Right atrium auricular region (tissue), 2 donors: ENCODE data around the gene SULT1C4. TPM values are rescaled to one million over a fixed set of nuclear protein-coding genes. Genes with fewer than 3 reads are reported as not detected.
"Not testable (repeated sequence)": the region's sequence is repeated elsewhere in the genome, so short reads cannot be mapped to it uniquely, and the experiment has no call there.

Experiments used
- DNase-seq: peaks from one replicate; pipeline ENCODE4 v3.0.0-alpha.2; 2019; ENCODE audit warnings: low spot score
- H3K27ac ChIP-seq, 2 donors: fragments of 200-600 bp; sonication (generic); 1 replicate in 1 of 2; 2 replicates in 1 of 2; pipeline ENCODE4 v1.5.1; 2016 to 2019
- H3K27me3 ChIP-seq, 2 donors: fragments of 200-600 bp; sonication (generic); one replicate each; pipeline versions ENCODE4 v1.5.1 to v1.6.0; 2017 to 2019
- H3K36me3 ChIP-seq: fragments of 200-600 bp; sonication (generic); one replicate; pipeline ENCODE4 v1.5.1; 2016
- H3K4me1 ChIP-seq, 2 donors: fragments of 200-600 bp; sonication (generic); one replicate each; pipeline versions ENCODE4 v1.5.1 to v1.6.0; 2017 to 2019
- H3K4me3 ChIP-seq, 2 donors: fragments of 200-600 bp; sonication (generic); 1 replicate in 1 of 2; 2 replicates in 1 of 2; pipeline ENCODE4 v1.5.1; 2017 to 2019; ENCODE audit warnings: mild to moderate bottlenecking in 1 of 2, moderate library complexity in 1 of 2
- H3K9me3 ChIP-seq, 2 donors: fragments of 200-600 bp; sonication (generic); one replicate each; pipeline ENCODE4 v1.5.1; 2019
- total RNA-seq, 2 donors: library from RNA; depleted of rRNA; stranded (reverse); fragments of >200 nt; gene quantifications; one replicate each; pipeline ENCODE4 v1.1.0, GENCODE V29; 2016
- TF ChIP-seq, protein P1 (sequence below), 2 donors: fragments of 200-600 bp; sonication (generic); IDR thresholded peaks; one replicate each; pipeline ENCODE4 v1.5.1; 2019; ENCODE audit warnings: antibody characterized with exemption in 2 of 2

SULT1C4 gene
- total RNA-seq, 2 donors from 2014 or later, result 9.8 to 16.0 TPM

DNA sequence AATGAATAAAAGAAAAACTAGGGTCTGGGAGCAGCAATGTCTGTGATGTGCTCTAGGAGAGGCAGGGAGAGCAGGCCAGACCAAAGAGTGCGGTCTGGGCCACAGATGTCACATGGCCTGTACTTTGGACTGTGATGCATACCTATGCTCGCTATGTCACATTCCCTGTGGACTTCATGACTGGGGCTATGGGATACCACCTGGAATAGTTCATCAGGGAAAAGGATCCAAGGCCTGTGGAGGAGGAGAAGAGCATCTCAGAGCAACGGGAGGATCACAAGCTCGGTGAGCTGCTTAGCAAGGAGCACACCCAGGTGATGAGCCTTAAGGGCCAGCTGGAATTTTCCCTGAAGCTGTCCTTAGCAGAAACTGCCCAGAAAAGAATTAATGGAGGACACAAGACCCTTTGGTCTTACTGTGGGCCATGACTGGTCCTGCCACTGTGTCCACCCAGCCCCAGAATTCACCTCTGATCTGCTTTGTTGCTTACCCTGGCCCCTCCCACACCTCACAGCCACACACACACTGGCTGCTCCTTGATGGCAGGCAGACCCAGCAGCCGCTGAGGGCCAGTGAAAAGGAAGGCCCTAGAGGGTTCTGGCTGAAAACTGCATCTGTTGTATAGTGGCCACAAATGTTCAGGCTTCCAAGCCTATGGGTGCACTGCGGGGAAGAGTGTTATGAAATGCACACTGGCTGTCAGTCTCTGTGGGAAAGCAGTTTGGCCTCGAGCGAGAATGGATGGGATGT, 45.9 kb downstream of the SULT1C4 start:
- no peak for DNase-seq
- Histone ChIP-seq H3K27me3 (no peaks in the 10 kb centered on the region), H3K36me3 (no peaks in the 10 kb centered on the region), H3K9me3 (no peaks in the 10 kb centered on the region), H3K4me1 (no peaks in the 10 kb centered on the region), H3K4me3 (no peak overlapping the region), H3K27ac (no peak overlapping the region)
- TF ChIP-seq, protein P1, sequence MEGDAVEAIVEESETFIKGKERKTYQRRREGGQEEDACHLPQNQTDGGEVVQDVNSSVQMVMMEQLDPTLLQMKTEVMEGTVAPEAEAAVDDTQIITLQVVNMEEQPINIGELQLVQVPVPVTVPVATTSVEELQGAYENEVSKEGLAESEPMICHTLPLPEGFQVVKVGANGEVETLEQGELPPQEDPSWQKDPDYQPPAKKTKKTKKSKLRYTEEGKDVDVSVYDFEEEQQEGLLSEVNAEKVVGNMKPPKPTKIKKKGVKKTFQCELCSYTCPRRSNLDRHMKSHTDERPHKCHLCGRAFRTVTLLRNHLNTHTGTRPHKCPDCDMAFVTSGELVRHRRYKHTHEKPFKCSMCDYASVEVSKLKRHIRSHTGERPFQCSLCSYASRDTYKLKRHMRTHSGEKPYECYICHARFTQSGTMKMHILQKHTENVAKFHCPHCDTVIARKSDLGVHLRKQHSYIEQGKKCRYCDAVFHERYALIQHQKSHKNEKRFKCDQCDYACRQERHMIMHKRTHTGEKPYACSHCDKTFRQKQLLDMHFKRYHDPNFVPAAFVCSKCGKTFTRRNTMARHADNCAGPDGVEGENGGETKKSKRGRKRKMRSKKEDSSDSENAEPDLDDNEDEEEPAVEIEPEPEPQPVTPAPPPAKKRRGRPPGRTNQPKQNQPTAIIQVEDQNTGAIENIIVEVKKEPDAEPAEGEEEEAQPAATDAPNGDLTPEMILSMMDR (IDR thresholded peaks at IDR 0.05), result no peak

DNA sequence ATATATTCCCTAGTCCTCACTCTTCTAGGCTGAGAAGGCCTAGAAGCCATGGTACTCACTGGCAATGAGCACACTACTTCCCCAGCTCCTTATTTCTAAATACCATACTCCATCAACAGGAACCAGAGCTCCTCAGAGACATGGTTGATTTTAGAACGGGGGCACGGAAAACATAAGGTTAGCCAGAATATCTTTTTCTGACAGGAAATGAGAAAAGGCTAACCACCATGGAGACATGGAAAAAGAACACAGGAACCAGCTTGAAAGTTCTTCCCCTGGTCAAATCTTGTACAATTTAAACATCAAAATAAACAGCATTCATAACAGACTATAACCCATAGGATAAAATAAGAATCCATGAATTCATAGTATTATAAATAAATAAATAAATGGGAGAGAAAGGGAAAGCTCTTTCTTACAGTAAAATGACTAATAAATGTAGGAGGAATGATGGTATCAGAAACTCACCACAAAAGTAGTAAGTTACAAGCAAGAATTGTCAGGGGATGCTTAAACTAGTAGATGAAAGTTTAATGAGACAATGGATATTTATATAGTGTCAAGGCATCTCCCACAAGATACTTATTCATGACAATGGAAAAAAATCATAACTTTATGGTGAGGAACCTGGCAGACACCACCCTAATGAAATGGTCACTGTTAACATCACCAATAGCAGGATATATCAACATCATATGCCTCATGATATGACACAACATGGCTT, 50.7 kb downstream of the SULT1C4 start:
- DNase-seq, result no peak
- Histone ChIP-seq H3K9me3 (no peaks in the 10 kb centered on the region), H3K36me3 (no peaks in the 10 kb centered on the region)

DNA sequence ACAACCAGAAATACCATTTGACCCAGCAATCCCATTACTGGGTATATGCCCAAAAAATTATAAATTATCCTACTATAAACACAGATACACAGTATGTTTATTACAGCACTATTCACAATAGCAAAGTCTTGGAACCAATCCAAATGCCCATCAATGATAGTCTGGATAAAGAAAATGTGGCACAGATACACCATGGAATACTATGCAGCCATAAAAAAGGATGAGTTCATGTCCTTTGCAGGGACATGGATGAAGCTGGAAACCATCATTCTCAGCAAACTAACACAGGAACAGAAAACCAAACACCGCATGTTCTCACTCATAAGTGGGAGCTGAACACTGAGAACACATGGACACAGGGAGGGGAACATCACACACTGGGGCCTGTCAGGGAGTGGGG, 57.8 kb downstream of the SULT1C4 start:
- H3K36me3 ChIP-seq, H3K4me1 ChIP-seq, DNase-seq, H3K27me3 ChIP-seq, H3K4me3 ChIP-seq, H3K27ac ChIP-seq, H3K9me3 ChIP-seq: not testable (repeated sequence)

More for the DNA sequence above, 50.7 kb downstream of the SULT1C4 start:
- Histone ChIP-seq H3K27me3 (no peaks in the 10 kb centered on the region), H3K4me1 (no peaks in the 10 kb centered on the region), H3K27ac (no peak overlapping the region), H3K4me3 (no peak overlapping the region)
- TF ChIP-seq, protein P1 (IDR thresholded peaks at IDR 0.05), result no peak

DNA sequence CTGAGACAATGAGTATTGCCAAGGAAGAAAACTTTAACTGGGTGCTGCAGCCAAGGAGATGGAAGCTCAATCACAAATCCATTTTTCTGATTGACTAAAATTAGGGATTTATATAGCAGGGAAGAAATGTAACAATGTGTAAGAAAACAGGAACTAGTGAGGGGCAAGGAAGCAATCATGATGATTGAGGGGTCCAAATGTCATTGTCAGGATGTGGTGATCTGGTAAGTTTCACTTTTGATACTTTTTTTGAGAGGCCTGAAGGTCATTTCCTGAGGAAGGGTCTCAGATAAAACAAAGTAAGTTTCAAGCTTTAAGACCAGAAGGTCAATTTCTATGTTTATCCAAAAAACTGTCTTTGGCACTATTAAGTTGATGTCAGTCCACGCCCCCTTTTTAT, 59.2 kb downstream of the SULT1C4 start:
- no peaks in the 10 kb centered on the region for H3K9me3 ChIP-seq
- H3K4me1 ChIP-seq, result no peaks in the 10 kb centered on the region
- H3K36me3 ChIP-seq, result no peaks in the 10 kb centered on the region
- H3K27ac ChIP-seq, result no peak overlapping the region
- no peak overlapping the region for H3K4me3 ChIP-seq
- TF ChIP-seq, protein P1 (IDR thresholded peaks at IDR 0.05), result no peak
- H3K27me3 ChIP-seq, result no peaks in the 10 kb centered on the region
- no peak for DNase-seq

Other genes with a start within 250 kb of the SULT1C4 start
- gene SULT1C3, start 138.0 kb upstream of the SULT1C4 start, total RNA-seq, result not detected
- gene SULT1C2, start 89.1 kb upstream of the SULT1C4 start, total RNA-seq, result 1 to 10 TPM in 1 of 2 donors, not detected in 1; 1.9 TPM
- 10 to 100 TPM; 12.8 to 16.1 TPM for gene GCC2, start 71.3 kb downstream of the SULT1C4 start, total RNA-seq
- 100 to 1,000 TPM in 1 of 2 donors, 10 to 100 TPM in 1; 66.7 to 106 TPM for gene LIMS1, start 156.5 kb downstream of the SULT1C4 start, total RNA-seq